H1 (cell line): ENCODE measurements around the gene ATG2B. TPM values are rescaled to one million over a fixed set of nuclear protein-coding genes. Genes with fewer than 3 reads are reported as not detected.

ENCODE experiments used
- CTCF ChIA-PET: fragments of 300-600 bp; sonication (Branson Sonifier 250); formaldehyde crosslinking; loops from one replicate; lab custom pipeline; 2021; ENCODE audit not compliant: partially characterized antibody; lab: Charles Lee
- POLR2A ChIA-PET: fragments of 300-600 bp; sonication (Branson Sonifier 250); formaldehyde crosslinking; loops from one replicate; lab custom pipeline; 2021; ENCODE audit warnings: inconsistent platforms; ENCODE audit not compliant: partially characterized antibody; lab: Charles Lee
- DNase-seq, 2 experiments: peaks; one replicate each; pipeline versions ENCODE4 v3.0.0 to v3.0.0-alpha.2; 2010 to 2022; ENCODE audit warnings: low spot score in 2 of 2, low read depth in 1 of 2, mixed read lengths in 1 of 2
- FAIRE-seq: peaks from 2 replicates; lab custom pipeline; 2011; peaks lifted over from hg19 to GRCh38; lab: Jason Lieb, UNC
- H2AFZ ChIP-seq: 2 replicates; pipeline ENCODE4 v1.8.1; 2012; ENCODE audit warnings: low read length, inconsistent platforms
- H2AK5ac ChIP-seq: 2 replicates; pipeline ENCODE4 v1.6.1; 2013; ENCODE audit warnings: low read depth, low read length
- H2BK120ac ChIP-seq: replicated peaks from 2 replicates; pipeline ENCODE3; 2013; ENCODE audit warnings: low read depth, low read length, inconsistent platforms
- H2BK12ac ChIP-seq: 2 replicates; pipeline ENCODE4 v1.6.1; 2013; ENCODE audit warnings: low read depth, low read length
- H2BK15ac ChIP-seq: 2 replicates; pipeline ENCODE4 v1.6.1; 2013; ENCODE audit warnings: low read length
- H2BK20ac ChIP-seq: 2 replicates; pipeline ENCODE4 v1.6.1; 2013; ENCODE audit warnings: low read length
- H2BK5ac ChIP-seq: 2 replicates; pipeline ENCODE4 v1.6.1; 2013; ENCODE audit warnings: low read depth, low read length
- H3K14ac ChIP-seq: 2 replicates; pipeline ENCODE4 v1.6.1; 2013; ENCODE audit warnings: inconsistent platforms; ENCODE audit not compliant: insufficient read length
- H3K18ac ChIP-seq: 2 replicates; pipeline ENCODE4 v1.6.1; 2013; ENCODE audit warnings: low read length; ENCODE audit errors: extremely low read depth
- H3K23ac ChIP-seq: 2 replicates; pipeline ENCODE4 v1.6.1; 2013; ENCODE audit warnings: inconsistent platforms; ENCODE audit not compliant: insufficient read length
- H3K23me2 ChIP-seq: 2 replicates; pipeline ENCODE4 v1.6.1; 2013; ENCODE audit warnings: low read depth, low read length
- H3K27ac ChIP-seq: 2 replicates; pipeline ENCODE4 v1.6.1; 2011; ENCODE audit warnings: low read depth, low read length, inconsistent platforms
- H3K27me3 ChIP-seq, 4 experiments: replicated peaks in 1 of 4; 1 replicate in 1 of 4; 2 replicates in 3 of 4; pipeline versions ENCODE4 v1.6.1 to v1.8.1; 2011 to 2013; ENCODE audit warnings: low read length in 3 of 4, mild to moderate bottlenecking in 3 of 4, inconsistent platforms in 2 of 4, mixed read lengths in 2 of 4, moderate library complexity in 1 of 4; ENCODE audit not compliant: control insufficient read depth in 3 of 4, insufficient read depth in 3 of 4; ENCODE audit errors: extremely low read depth in 1 of 4
- H3K36me3 ChIP-seq, 4 experiments: 2 replicates each; pipeline versions ENCODE4 v1.6.1 to v1.8.1; 2011 to 2013; ENCODE audit warnings: mild to moderate bottlenecking in 4 of 4, low read length in 3 of 4, moderate library complexity in 2 of 4, control low read depth in 1 of 4, inconsistent platforms in 1 of 4; ENCODE audit not compliant: insufficient read depth in 4 of 4, control insufficient read depth in 2 of 4
- H3K4ac ChIP-seq: replicated peaks from 2 replicates; pipeline ENCODE3; 2013; ENCODE audit warnings: low read length, low read depth, mixed read lengths, inconsistent platforms; ENCODE audit not compliant: insufficient read length
- H3K4me1 ChIP-seq, 4 experiments: replicated peaks in 1 of 4; 1 replicate in 1 of 4; 2 replicates in 3 of 4; pipeline versions ENCODE4 v1.6.1 to v1.8.1; 2011 to 2013; ENCODE audit warnings: low read length in 3 of 4, inconsistent platforms in 2 of 4, mixed read lengths in 1 of 4; ENCODE audit not compliant: insufficient read depth in 4 of 4, control insufficient read depth in 3 of 4
- H3K4me2 ChIP-seq, 2 experiments: 2 replicates each; pipeline versions ENCODE4 v1.6.1 to v1.8.1; 2011 to 2013; ENCODE audit warnings: low read depth in 2 of 2, low read length in 2 of 2, control low read depth in 1 of 2, inconsistent platforms in 1 of 2, mild to moderate bottlenecking in 1 of 2; ENCODE audit not compliant: insufficient read depth in 1 of 2
- H3K4me3 ChIP-seq, 4 experiments: fragments of 200-600, 300-600 bp in 1 of 4; sonication (generic), shearing (Covaris generic), sonication (Bioruptor Twin) in 1 of 4; 2 replicates each; pipeline versions ENCODE4 v1.5.1 to v1.8.1; 2011 to 2016; ENCODE audit warnings: low read length in 4 of 4, low read depth in 3 of 4, control low read depth in 2 of 4, inconsistent platforms in 2 of 4, mild to moderate bottlenecking in 2 of 4, mixed read lengths in 1 of 4, moderate library complexity in 1 of 4; ENCODE audit not compliant: insufficient read depth in 2 of 4; ENCODE audit errors: extremely low read depth in 1 of 4
- H3K56ac ChIP-seq: replicated peaks from 2 replicates; pipeline ENCODE3; 2013; ENCODE audit warnings: low read depth, mild to moderate bottlenecking, mixed read lengths, low read length, inconsistent platforms; ENCODE audit not compliant: insufficient read length
- H3K79me1 ChIP-seq: 2 replicates; pipeline ENCODE4 v1.6.1; 2013; ENCODE audit warnings: low read depth, low read length, control low read depth
- H3K79me2 ChIP-seq, 2 experiments: 2 replicates each; pipeline versions ENCODE4 v1.6.1 to v1.8.1; 2012 to 2013; ENCODE audit warnings: low read length in 2 of 2, mild to moderate bottlenecking in 2 of 2, inconsistent platforms in 1 of 2; ENCODE audit not compliant: insufficient read depth in 2 of 2, control insufficient read depth in 1 of 2
- H3K9ac ChIP-seq, 4 experiments: replicated peaks in 1 of 4; 1 replicate in 1 of 4; 2 replicates in 3 of 4; pipeline versions ENCODE4 v1.6.1 to v1.8.1; 2011 to 2013; ENCODE audit warnings: low read depth in 3 of 4, low read length in 3 of 4, control low read depth in 2 of 4, mild to moderate bottlenecking in 2 of 4, moderate library complexity in 2 of 4, inconsistent platforms in 1 of 4; ENCODE audit errors: extremely low read depth in 1 of 4
- H3K9me3 ChIP-seq, 2 experiments: 2 replicates each; pipeline versions ENCODE4 v1.6.1 to v1.8.1; 2012 to 2013; ENCODE audit warnings: mild to moderate bottlenecking in 2 of 2, moderate library complexity in 2 of 2, control low read depth in 1 of 2, inconsistent platforms in 1 of 2, low read depth in 1 of 2, low read length in 1 of 2, mixed read lengths in 1 of 2; ENCODE audit not compliant: insufficient read depth in 2 of 2
- H4K20me1 ChIP-seq, 2 experiments: replicated peaks in 1 of 2; 2 replicates each; pipeline versions ENCODE3 to v1.8.1; 2011 to 2013; ENCODE audit warnings: inconsistent platforms in 2 of 2, low read length in 2 of 2, mild to moderate bottlenecking in 1 of 2; ENCODE audit not compliant: insufficient read depth in 2 of 2, control insufficient read depth in 1 of 2
- H4K5ac ChIP-seq: 2 replicates; pipeline ENCODE4 v1.6.1; 2013; ENCODE audit warnings: low read length, low read depth, mixed read lengths, inconsistent platforms; ENCODE audit not compliant: insufficient read length
- H4K8ac ChIP-seq: 2 replicates; pipeline ENCODE4 v1.8.0; 2013; ENCODE audit warnings: mild to moderate bottlenecking, moderate library complexity, low read length, inconsistent platforms; ENCODE audit not compliant: insufficient read depth; ENCODE audit errors: extremely low read depth
- H4K91ac ChIP-seq: replicated peaks from 2 replicates; pipeline ENCODE3; 2013; ENCODE audit warnings: low read length, mixed read lengths, inconsistent platforms; ENCODE audit not compliant: insufficient read length
- ASH2L ChIP-seq: fragments of 200-600, 300-600 bp; sonication (generic); IDR thresholded peaks from one replicate; pipeline ENCODE4 v1.7.1; 2017; ENCODE audit warnings: low read length
- CEBPB ChIP-seq: IDR thresholded peaks from 2 replicates; pipeline ENCODE4 v1.6.1; 2012; ENCODE audit warnings: low read depth, low read length
- EP300 ChIP-seq, 2 experiments: IDR thresholded peaks; 1 replicate in 1 of 2; 2 replicates in 1 of 2; pipeline ENCODE4 v1.6.1; 2011 to 2012; ENCODE audit warnings: low read depth in 2 of 2, low read length in 2 of 2, mild to moderate bottlenecking in 2 of 2, borderline replicate concordance in 1 of 2, inconsistent platforms in 1 of 2, moderate library complexity in 1 of 2
- EZH2 ChIP-seq: fragments of 200-600 bp; sonication (generic); IDR thresholded peaks from 2 replicates; pipeline ENCODE4 v1.7.1; 2012; ENCODE audit warnings: low read depth, mild to moderate bottlenecking, moderate library complexity, low read length, inconsistent platforms; ENCODE audit not compliant: severe bottlenecking
- RFX5 ChIP-seq: IDR thresholded peaks from 2 replicates; pipeline ENCODE4 v1.6.1; 2011; ENCODE audit warnings: low read depth, low read length, improper control_type of control experiment, borderline replicate concordance
- RNF2 ChIP-seq: fragments of 200-900, 300-1000 bp; sonication (generic); IDR thresholded peaks from 2 replicates; pipeline ENCODE4 v1.7.1; 2016; ENCODE audit warnings: borderline replicate concordance, low read depth, mild to moderate bottlenecking, antibody characterized with exemption, low read length; ENCODE audit not compliant: poor library complexity, severe bottlenecking; ENCODE audit errors: missing control alignments
- SP4 ChIP-seq: IDR thresholded peaks from 2 replicates; pipeline ENCODE4 v1.6.1; 2012; ENCODE audit warnings: low read length, inconsistent platforms
- SUZ12 ChIP-seq: fragments of 200-600 bp; sonication (generic); IDR thresholded peaks from 2 replicates; pipeline ENCODE4 v1.6.1; 2012; ENCODE audit warnings: mild to moderate bottlenecking, inconsistent platforms, low read length, moderate library complexity, mixed read lengths
- TEAD4 ChIP-seq: IDR thresholded peaks from 2 replicates; pipeline ENCODE4 v1.6.1; 2012; ENCODE audit warnings: low read depth, low read length, inconsistent platforms, mixed read lengths
- WGBS, 2 experiments: shearing (Covaris generic) in 1 of 2; methylation state at CpG; one replicate each; pipeline versions ENCODE4 v1.1.6 to v1.1.7; 2013 to 2015; ENCODE audit warnings: low lambda C conversion rate in 2 of 2, mixed read lengths in 2 of 2, inconsistent platforms in 1 of 2, low coverage in 1 of 2, missing lambda C conversion rate in 1 of 2; ENCODE audit not compliant: insufficient replicate concordance in 2 of 2, insufficient coverage in 1 of 2, insufficient read length in 1 of 2; ENCODE audit errors: extremely low coverage in 1 of 2, missing lambda C conversion rate in 1 of 2; 5-methylcytosine and 5-hydroxymethylcytosine counted together
- polyA plus RNA-seq, 7 experiments: library from polyadenylated mRNA; depleted of rRNA in 3 of 7; stranded (reverse) in 5 of 7; unstranded in 2 of 7; fragments of >200 nt in 5 of 7; fragments of 200-250 nt in 2 of 7; gene quantifications; 1 replicate in 5 of 7; 2 replicates in 1 of 7; 4 replicates in 1 of 7; pipeline versions ENCODE4 v1.2.1 to v1.2.3, GENCODE V29; 2011 to 2013; ENCODE audit warnings: missing spikeins in 2 of 7, mixed read lengths in 2 of 7
- total RNA-seq: library from RNA; stranded (reverse); fragmentation: NEBNext Ultra II Directional; extraction: Animal tissue kit (Norgen Biotek cat#: 25700); gene quantifications from 2 replicates; pipeline ENCODE4 v1.2.1, GENCODE V29; 2021
- TF ChIP-seq, protein P1 (sequence below): IDR thresholded peaks from 2 replicates; pipeline ENCODE4 v1.6.1; 2011; ENCODE audit warnings: low read length, improper control_type of control experiment

The ATG2B gene
- total and polyA plus RNA-seq, 2 of the 8 experiments (the other 6 are each of a cell fraction or from before 2014, with no cell fraction given): 4.6 to 14.4 TPM

DNA sequence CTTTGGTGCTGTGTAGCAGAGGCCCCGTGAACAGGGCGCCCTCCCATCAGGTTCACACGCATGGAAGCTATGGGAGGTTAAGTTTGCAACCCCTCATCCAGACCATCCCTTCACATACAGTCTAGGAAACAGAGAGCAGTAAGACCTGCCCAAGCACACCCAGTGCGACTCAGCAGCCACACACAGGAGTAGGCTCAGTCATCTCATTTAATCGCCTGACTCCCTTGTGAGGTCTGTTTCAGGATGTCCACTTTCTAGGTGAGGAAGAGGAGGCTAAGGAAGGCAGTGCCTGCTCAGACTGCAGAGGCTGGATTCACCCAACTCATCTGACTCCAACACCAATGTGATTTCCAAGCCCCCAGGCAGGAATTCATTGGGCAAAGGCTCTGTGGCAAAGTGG is 95.2 kb downstream of the ATG2B start:
- Histone ChIP-seq H4K20me1 (no peaks in the 10 kb centered on the region), H2BK15ac (no peak overlapping the region), H2BK5ac (no peak overlapping the region), H3K79me2 (no peaks in the 10 kb centered on the region), H2BK120ac (no peak overlapping the region), H3K79me1 (no peaks in the 10 kb centered on the region), H4K5ac (no peak overlapping the region), H3K18ac (no peak overlapping the region), H3K4me3 (no peak overlapping the region), H3K36me3 (no peaks in the 10 kb centered on the region), H4K91ac (no peak overlapping the region), H2AK5ac (no peak overlapping the region), H3K27ac (no peak overlapping the region), H3K9me3 (0 out of 4 replicates have a peak, but pooled peaks cover 0 to 4% of the 10 kb centered on the region in 2 experiments), H3K9ac (no peak overlapping the region), H3K23me2 (no peaks in the 10 kb centered on the region), H3K27me3 (no peaks in the 10 kb centered on the region), H2BK12ac (no peak overlapping the region), H3K4me1 (no peaks in the 10 kb centered on the region), H3K14ac (no peak overlapping the region), H4K8ac (no peak overlapping the region), H3K56ac (no peak overlapping the region), H3K23ac (no peak overlapping the region), H2AFZ (no peak overlapping the region), H3K4me2 (no peak overlapping the region), H3K4ac (no peak overlapping the region), H2BK20ac (no peak overlapping the region)
- FAIRE-seq: no peak
- DNase-seq: no peak
- ChIA-PET CTCF (interaction anchor here (1.2 kb wide), 1 partner anchor 167 kb away, joined by 3 read pairs; no protein-coding TSS in a partner anchor), POLR2A (no interaction called here)
- 90% methylated on average over 5 of the region's 5 CpGs; no CpG with 5 or more reads in 1 of the 2 experiments for WGBS, 2 experiments
- TF ChIP-seq RFX5 (no peak), TEAD4 (no peak), EZH2 (no peak), SP4 (no peak), RNF2 (no peak), CEBPB (no peak), EP300 (IDR thresholded peaks at IDR 0.05; ENCODE audit: borderline replicate concordance in 1 of 2, low read depth in 2 of 2, low read length in 2 of 2) (no peak), ASH2L (no peak), SUZ12 (no peak)
- TF ChIP-seq, protein P1, sequence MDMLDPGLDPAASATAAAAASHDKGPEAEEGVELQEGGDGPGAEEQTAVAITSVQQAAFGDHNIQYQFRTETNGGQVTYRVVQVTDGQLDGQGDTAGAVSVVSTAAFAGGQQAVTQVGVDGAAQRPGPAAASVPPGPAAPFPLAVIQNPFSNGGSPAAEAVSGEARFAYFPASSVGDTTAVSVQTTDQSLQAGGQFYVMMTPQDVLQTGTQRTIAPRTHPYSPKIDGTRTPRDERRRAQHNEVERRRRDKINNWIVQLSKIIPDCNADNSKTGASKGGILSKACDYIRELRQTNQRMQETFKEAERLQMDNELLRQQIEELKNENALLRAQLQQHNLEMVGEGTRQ: no peak
